ENCODE measurements around the gene SLC35D2. TPM values are rescaled to one million over a fixed set of nuclear protein-coding genes. Genes with fewer than 3 reads are reported as not detected.

SLC35D2 gene
- 25.9 and 26.6 TPM in 2 replicates for total RNA-seq

DNA sequence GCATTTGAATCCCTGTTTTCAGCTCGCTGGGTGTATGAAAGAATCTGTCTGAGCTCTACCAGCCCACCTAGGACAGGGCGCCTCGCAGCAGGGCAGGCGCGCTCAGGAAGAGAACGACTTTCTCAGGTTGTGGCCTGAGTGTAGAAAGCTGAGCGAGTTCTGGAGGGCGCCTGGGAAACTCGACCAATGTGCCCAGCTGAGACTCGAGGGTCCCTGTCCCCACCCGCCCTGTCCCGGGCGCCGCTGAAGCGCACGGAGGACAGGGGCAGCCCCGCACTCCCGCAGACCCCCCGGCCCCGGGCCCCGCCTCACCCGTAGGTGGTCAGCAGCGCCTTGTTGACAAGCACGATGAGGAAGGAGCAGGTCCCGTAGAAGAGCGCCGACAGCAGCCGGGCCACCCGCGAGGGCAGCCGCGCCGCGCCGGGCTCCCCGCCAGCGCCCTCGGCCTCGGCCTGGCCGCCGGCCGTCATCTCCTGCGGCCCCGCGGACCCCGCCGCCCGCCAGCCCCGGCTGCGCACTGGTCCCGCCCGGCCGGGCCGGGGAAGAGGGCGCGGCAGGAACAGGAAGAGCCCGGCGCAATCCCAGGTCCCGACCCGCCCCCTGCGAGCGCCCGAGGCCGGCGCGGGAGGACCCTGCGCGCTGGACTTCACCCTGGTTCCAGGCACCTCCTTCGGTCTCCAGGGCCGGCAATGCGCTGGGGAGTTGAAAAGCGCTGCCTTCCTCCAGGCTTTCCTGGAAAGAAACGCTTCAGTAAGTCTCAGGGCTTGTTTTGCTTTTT, at the start of gene SLC35D2:
TSS of gene SLC35D2 (minus strand) at position 547 of the 778 bp plus-strand sequence. CDS start at position 470, 77 bp downstream.

DNA sequence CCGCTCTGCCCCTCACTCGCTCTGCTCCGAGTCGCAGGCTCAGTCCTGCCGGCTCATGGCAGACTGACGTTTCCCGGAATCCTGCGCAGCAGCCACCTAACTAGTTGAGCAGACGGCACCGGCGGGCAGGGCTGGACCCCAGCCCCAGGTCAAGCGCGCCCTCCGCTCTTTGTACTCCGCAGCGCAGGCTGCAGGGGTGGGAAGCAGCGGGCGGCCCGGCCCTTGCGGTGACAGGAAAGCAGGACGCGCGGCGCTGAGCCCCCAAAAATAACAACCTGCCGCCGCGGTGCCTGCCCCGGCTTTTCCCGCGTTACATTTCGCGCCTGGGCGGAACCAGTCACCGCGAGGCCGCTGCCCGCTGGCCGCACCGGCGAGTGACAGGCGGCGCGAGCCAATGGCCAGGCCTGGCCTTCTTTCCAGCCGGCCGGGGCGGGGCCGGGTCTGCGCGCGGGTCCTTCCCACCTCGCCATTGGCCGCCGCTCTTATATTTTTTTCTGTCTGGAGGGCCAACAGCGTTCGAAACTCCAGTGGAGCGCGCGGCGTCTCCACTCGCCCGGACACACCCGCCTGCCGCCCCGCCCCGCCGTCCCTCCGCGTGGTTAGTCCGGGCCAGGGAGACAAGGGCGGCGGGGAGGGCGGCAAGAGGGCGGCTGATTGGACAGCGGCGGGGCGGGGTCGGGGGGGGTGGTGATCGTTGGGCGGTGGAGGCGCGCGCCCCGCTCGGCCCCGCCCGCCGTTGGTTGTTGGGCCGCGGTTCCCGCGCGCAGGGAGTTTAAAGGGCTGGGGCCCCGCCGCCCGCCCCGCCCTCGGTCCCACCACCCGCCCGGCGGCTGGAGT, 34.8 kb upstream of the SLC35D2 start, which contains the start of gene ZNF367:
TSS of gene ZNF367 (minus strand) at position 288 of the 837 bp plus-strand sequence. CDS start 338 bp downstream, outside the sequence.

GRCh38 chr9:96302021-96302420, 81.5 kb downstream of the SLC35D2 start, which contains the start of gene HSD17B3:
TSS of gene HSD17B3 (minus strand) at chr9:96302176. CDS start at chr9:96302104, 72 bp downstream.

Other genes with a start within 250 kb of the SLC35D2 start
- gene HSD17B3, start 81.5 kb downstream of the SLC35D2 start, total RNA-seq: not detected in 2 replicates
- gene ZNF367, start 34.7 kb upstream of the SLC35D2 start, total RNA-seq: 1.7 and 2.3 TPM in 2 replicates
- gene HABP4, start 66.5 kb upstream of the SLC35D2 start, total RNA-seq: 8.6 and 9.1 TPM in 2 replicates
- 12.2 and 15.2 TPM in 2 replicates for gene CDC14B, start 236.1 kb upstream of the SLC35D2 start, total RNA-seq